Astrocyte (in vitro differentiated cells and primary cell): ENCODE measurements around the gene MYOZ3. TPM values are rescaled to one million over a fixed set of nuclear protein-coding genes. Genes with fewer than 3 reads are reported as not detected.

ENCODE experiments used
- DNase-seq: peaks from one replicate; pipeline ENCODE4 v3.0.0-alpha.2; 2010; ENCODE audit warnings: low read depth
- FAIRE-seq: peaks from 2 replicates; lab custom pipeline; 2011; peaks lifted over from hg19 to GRCh38; lab: Jason Lieb, UNC
- H2AFZ ChIP-seq: 2 replicates; pipeline ENCODE4 v1.6.0; 2012; ENCODE audit warnings: low read depth, low read length, inconsistent platforms
- H3K27ac ChIP-seq: 2 replicates; pipeline ENCODE4 v1.5.1; 2011; ENCODE audit warnings: low read depth, low read length, inconsistent platforms
- H3K27me3 ChIP-seq: 2 replicates; pipeline ENCODE4 v1.6.0; 2011; ENCODE audit warnings: low read length, inconsistent platforms; ENCODE audit not compliant: insufficient read depth
- H3K36me3 ChIP-seq: 2 replicates; pipeline ENCODE4 v1.5.1; 2011; ENCODE audit warnings: low read length, inconsistent platforms; ENCODE audit not compliant: insufficient read depth
- H3K4me1 ChIP-seq: 2 replicates; pipeline ENCODE4 v1.5.1; 2011; ENCODE audit warnings: low read length, inconsistent platforms; ENCODE audit not compliant: insufficient read depth
- H3K4me2 ChIP-seq: 2 replicates; pipeline ENCODE4 v1.6.0; 2012; ENCODE audit warnings: low read length, inconsistent platforms
- H3K4me3 ChIP-seq: 2 replicates; pipeline ENCODE4 v1.5.1; 2011; ENCODE audit warnings: low read depth, mild to moderate bottlenecking, low read length, inconsistent platforms; ENCODE audit not compliant: insufficient read depth
- H3K79me2 ChIP-seq: 2 replicates; pipeline ENCODE4 v1.6.0; 2012; ENCODE audit warnings: mild to moderate bottlenecking, low read length, inconsistent platforms; ENCODE audit not compliant: insufficient read depth
- H3K9ac ChIP-seq: 2 replicates; pipeline ENCODE4 v1.6.0; 2012; ENCODE audit warnings: mild to moderate bottlenecking, low read length, inconsistent platforms
- H3K9me3 ChIP-seq: 2 replicates; pipeline ENCODE4 v1.5.1; 2012; ENCODE audit warnings: low read depth, mild to moderate bottlenecking, low read length, inconsistent platforms; ENCODE audit not compliant: insufficient read depth
- H4K20me1 ChIP-seq: 2 replicates; pipeline ENCODE4 v1.6.0; 2012; ENCODE audit warnings: low read length, inconsistent platforms; ENCODE audit not compliant: insufficient read depth
- H3K27ac Mint-ChIP-seq: one replicate; pipeline ENCODE4 v1.8.0; 2021; ENCODE audit warnings: mild to moderate bottlenecking, mixed read lengths; ENCODE audit not compliant: unreplicated experiment
- H3K27me3 Mint-ChIP-seq: one replicate; pipeline ENCODE4 v1.8.0; 2021; ENCODE audit warnings: low read depth, mixed read lengths; ENCODE audit not compliant: unreplicated experiment
- H3K36me3 Mint-ChIP-seq: one replicate; pipeline ENCODE4 v1.8.0; 2021; ENCODE audit warnings: low read depth, mixed read lengths; ENCODE audit not compliant: unreplicated experiment
- H3K4me1 Mint-ChIP-seq: one replicate; pipeline ENCODE4 v1.8.0; 2021; ENCODE audit warnings: low read depth, mixed read lengths; ENCODE audit not compliant: unreplicated experiment
- H3K4me3 Mint-ChIP-seq: one replicate; pipeline ENCODE4 v1.8.0; 2021; ENCODE audit warnings: mild to moderate bottlenecking, moderate library complexity, mixed read lengths; ENCODE audit not compliant: unreplicated experiment
- H3K9me3 Mint-ChIP-seq: one replicate; pipeline ENCODE4 v1.8.0; 2021; ENCODE audit warnings: mild to moderate bottlenecking, mixed read lengths; ENCODE audit not compliant: unreplicated experiment
- CTCF ChIP-seq: IDR thresholded peaks from 2 replicates; pipeline ENCODE4 v1.5.1; 2011; ENCODE audit warnings: low read depth, mild to moderate bottlenecking, inconsistent platforms, low read length, moderate library complexity; ENCODE audit not compliant: insufficient read depth
- EZH2 ChIP-seq: IDR thresholded peaks from 2 replicates; pipeline ENCODE4 v1.6.1; 2012; ENCODE audit warnings: mild to moderate bottlenecking, low read length, inconsistent platforms; ENCODE audit not compliant: insufficient read depth
- total RNA-seq: library from RNA; stranded (reverse); gene quantifications from 2 replicates; pipeline ENCODE4 v1.2.1, GENCODE V29; 2021

Gene MYOZ3
- total RNA-seq, 1 donor from 2014 or later = 5.5 TPM

- Mint-ChIP-seq H3K4me3 (peak overlapping the region; percentile 60), H3K27me3 (peaks cover 28% of the 10 kb centered on the region), H3K27ac (peak overlapping the region; percentile 34), H3K36me3 (peaks cover 2% of the 10 kb centered on the region), H3K9me3 (peaks cover 3% of the 10 kb centered on the region), H3K4me1 (peaks cover 11% of the 10 kb centered on the region)
- peaks cover 14% of the 10 kb centered on the region for H3K27me3 ChIP-seq
- no peak overlapping the region for H3K9ac ChIP-seq
- H3K4me3 ChIP-seq = no peak overlapping the region
- peaks cover 7% of the 10 kb centered on the region for H4K20me1 ChIP-seq
- H3K27ac ChIP-seq = no peak overlapping the region
- no peak overlapping the region for H2AFZ ChIP-seq
- peaks cover 2% of the 10 kb centered on the region for H3K4me1 ChIP-seq
- H3K79me2 ChIP-seq = no peaks in the 10 kb centered on the region
- DNase-seq (no peak), FAIRE-seq (no peak)
- no peak overlapping the region for H3K4me2 ChIP-seq
- no peaks in the 10 kb centered on the region for H3K9me3 ChIP-seq
- TF ChIP-seq EZH2 (no peak), CTCF (no peak)
- H3K36me3 ChIP-seq = no peaks in the 10 kb centered on the region
Measured at GRCh38 chr5:150661821-150662596, 958 bp downstream of the MYOZ3 start.

GRCh38 chr5:150662731-150663516 lies 1.9 kb downstream of the MYOZ3 start:
- Histone ChIP-seq H3K79me2 (no peaks in the 10 kb centered on the region), H3K4me1 (no peaks in the 10 kb centered on the region), H3K9me3 (no peaks in the 10 kb centered on the region), H3K27me3 (peaks cover 14% of the 10 kb centered on the region), H2AFZ (no peak overlapping the region), H3K27ac (no peak overlapping the region), H4K20me1 (peaks cover 7% of the 10 kb centered on the region), H3K4me3 (no peak overlapping the region), H3K9ac (no peak overlapping the region), H3K36me3 (no peaks in the 10 kb centered on the region), H3K4me2 (no peak overlapping the region)
- Mint-ChIP-seq H3K36me3 (no peaks in the 10 kb centered on the region), H3K27me3 (peaks cover 28% of the 10 kb centered on the region), H3K4me3 (no peak overlapping the region), H3K9me3 (peaks cover under 1% of the 10 kb centered on the region), H3K27ac (no peak overlapping the region), H3K4me1 (peaks cover 8% of the 10 kb centered on the region)
- TF ChIP-seq CTCF (no peak), EZH2 (no peak)
- DNase-seq (no peak), FAIRE-seq (no peak)
